Activated T-helper 1 cell treated with anti-CD3 and anti-CD28 coated beads, Interleukin-2, amount 50 U/mL, for 16 hours (primary cell): Measurements from ENCODE around the gene FAM174A.
"Not testable (repeated sequence)": the region's sequence is repeated elsewhere in the genome, so short reads cannot be mapped to it uniquely, and the experiment has no call there.

Source experiments
- DNase-seq, 2 donors: peaks; one replicate each; pipeline ENCODE4 v3.0.0-alpha.2; 2020; ENCODE audit warnings: low read depth in 1 of 2, low spot score in 1 of 2

Gene FAM174A

DNA sequence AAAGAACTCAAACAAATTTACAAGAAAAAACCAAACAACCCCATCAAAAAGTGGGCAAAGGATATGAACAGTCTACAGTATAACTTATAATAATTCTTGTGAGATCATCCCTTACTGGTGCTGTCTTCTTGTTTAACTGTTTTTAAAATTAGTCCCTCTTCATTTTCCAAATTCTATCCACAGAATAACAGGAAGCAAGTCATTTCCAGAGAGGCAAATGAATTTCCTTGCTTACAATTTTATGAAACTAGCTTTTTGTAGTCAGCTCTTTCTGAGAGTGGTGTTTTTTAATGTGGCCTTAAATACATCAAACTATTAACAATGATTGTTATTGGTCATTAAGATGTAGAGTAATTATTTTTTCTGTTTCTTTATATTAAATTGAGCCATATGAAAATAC is 40.6 kb downstream of the FAM174A start:
- DNase-seq: no peak

DNA sequence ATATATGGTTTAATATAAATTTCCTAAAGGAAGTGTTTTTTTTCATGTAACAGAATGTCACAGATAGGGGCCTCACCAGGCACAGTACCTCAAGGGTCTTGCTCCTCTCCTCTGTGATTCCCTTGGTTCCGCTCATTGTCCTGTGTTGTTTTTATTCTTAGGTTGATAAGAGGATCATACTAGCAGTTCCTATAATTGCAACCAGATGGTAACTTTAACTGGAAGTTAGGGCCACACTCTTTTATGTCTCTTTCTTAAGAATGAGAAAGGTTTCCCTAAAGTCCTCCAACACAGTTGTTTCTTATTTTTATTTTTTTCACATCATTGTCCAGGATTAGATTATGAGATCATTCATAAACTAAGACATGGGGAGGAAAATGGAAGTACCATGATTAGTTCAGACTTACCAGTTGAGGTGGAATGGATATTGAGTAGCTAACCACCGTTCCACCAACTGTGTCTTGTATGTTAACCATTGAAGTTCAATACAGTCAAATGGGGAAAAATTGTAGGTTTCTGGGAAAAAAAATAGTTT is 41.1 kb downstream of the FAM174A start:
- no peak for DNase-seq

DNA sequence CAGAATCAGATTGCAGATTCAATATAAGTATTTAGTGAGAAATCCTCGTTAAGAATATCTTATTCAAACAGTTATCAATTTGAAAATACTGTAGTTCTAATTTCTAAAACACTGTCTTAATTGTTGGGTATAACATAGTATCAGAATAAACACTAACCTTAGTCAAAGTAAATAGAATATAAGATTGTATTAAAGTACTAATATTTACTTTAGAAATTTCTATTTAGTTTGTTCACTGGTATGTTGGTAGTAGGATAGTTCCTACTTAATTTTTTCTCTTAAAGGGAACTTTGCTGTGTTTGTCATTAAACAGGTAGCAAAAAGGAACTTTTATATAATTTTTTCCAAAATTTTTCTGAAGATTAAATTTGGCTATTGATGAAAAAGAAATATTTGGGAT is 42.3 kb downstream of the FAM174A start:
- no peak for DNase-seq

DNA sequence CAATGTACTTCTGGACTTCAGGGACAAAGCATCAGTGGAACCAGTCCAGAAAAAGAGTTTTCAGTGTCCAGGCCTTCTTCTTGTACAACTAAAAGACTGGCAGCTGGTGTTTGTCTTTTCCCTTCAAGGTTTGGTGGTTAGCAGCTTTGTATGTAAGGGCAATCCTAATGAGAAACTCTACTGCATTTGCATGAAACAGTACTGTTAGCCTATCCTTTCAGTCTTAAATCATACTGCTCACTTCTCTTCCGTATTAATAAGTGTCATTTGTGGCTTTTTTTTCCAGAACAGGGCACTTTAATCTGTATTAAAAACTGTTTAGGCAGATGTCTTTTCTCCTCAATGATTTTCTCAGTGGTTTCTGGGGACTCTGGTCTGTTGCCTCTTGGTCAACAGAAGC is 48.9 kb downstream of the FAM174A start:
- no peak for DNase-seq

DNA sequence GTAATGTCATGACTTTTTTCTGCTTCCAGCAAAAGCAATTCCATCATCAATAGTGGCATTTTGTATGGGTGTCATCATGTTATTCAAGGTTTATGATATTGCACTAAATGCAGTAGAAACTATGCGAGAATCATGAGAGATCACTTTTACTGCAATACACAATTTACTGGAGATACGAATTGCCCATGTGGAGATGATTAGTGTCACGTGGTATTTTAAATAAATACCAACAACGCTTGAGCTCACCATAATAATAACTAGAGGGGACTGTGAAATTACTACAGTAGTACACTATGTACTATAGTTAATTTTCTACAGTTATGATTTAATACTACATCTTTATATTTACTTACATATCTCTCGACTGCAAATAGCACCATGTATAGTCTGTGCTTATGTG is 49.7 kb downstream of the FAM174A start:
- DNase-seq: no peak

DNA sequence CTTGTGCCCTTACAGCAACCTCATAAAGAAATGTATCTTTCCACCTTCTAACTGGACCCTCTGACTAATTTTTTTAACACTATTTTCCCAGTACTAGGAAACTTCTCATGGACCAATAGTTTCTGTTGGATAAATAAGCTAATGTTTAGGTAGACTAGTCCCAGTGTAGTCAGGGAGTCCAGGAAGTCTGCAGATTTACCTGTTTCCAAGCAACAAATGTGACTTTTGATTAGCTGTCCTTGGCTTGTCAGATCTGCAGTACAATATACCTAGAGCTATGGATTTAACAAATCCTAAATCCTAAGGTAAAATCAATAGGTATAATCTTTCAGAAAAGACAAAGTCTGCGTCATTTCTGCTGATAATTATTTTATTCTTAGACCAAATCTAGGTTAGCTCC is 55.7 kb downstream of the FAM174A start:
- no peak for DNase-seq

DNA sequence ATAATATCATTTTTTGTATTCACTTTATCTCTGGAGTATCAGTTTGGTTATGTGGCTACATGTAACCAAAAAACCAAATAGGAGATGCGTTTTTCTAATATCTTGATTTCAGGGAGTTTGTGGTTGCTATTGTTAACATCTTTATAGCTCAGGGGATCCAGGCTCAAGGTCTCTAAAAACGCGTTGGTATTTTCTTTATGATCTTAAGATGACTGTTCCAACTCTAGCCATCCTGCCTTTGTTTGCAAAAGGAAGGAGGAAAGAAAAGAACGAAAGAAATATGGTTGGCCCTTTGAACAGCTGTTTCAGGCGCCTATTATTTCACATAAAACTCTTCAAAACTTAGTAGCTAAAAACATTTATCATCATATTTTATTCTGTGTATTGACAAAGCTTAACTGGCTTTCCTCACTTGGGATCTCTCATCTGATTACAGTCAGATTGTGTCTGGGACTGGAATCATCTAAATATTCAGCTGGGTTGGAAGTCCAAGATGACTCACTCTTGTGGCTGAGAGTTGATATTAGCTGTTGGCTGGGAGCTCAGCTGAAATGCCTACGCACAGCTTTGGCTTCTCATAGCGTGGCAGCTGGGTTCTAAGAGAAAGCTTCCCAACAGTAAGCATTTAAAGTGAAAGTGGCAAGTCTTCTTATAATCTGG is 60.1 kb downstream of the FAM174A start:
- no peak for DNase-seq

DNA sequence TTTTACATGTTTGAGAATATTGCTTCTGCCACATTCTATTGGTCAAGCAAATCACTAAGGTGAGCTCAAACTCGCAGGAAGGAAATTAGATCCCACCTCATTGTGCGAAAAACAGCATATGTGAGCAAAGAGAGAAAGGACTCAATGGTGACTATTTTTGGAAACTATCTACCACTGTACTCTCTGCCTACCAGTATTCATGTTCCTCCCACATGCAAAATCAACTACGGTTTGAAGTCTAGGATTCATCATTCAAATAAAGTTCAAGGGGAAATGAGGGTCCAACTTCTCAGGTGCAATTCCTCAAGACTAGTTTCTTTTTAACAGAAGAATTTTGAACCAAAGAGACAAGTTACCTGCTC is 60.6 kb downstream of the FAM174A start:
- DNase-seq: no peak

DNA sequence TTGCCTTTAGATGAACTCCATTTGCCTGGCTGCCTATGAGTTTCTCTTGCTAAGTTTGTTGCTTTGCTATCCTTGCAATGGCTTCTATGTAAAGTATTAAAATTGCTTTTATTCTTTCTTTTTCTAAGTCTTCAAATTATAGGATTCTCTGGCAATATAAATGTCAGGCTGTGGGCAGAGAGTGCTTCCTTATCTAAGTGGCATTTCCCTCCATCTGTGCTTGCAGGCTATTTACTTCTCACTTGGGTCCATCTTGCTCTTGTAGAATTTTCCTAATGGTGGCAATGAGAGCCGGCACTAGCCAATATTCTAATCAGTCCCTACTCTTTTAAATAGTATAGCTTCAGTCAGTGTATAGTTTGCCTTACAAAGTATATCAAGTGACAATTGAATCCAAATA is 63.3 kb downstream of the FAM174A start:
- no peak for DNase-seq

DNA sequence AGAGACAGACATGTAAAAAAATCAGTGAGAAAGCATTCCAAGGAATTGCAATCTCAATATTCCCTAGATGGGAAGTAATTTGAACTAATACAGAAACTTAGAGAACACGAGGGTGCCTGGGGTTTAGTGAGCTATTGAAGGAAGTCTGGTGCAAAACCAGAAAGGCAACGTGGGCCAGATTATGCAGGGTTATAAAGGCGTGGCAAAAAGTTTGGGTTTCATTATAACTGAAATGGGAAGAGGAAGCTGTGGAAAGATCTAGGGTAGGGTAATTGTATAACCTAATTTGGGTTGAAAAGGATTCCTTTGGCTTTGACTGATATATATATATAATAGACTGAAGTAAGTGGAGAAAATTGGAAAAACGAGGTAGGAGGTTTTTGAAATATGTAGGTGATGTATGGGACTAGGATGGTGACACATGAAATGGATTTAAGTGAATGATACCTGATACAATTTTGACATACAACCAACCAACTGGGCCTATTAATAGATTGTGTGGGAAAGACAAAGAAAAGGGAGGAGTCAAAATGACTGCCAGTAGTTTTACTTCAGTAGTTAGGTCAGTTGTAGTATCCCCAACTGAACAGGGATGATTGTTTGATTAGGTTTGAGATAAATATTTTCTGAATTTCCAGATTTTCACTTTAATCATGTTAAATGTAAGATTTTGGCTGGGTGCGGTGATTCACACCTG is 65.3 kb downstream of the FAM174A start:
- DNase-seq: no peak

DNA sequence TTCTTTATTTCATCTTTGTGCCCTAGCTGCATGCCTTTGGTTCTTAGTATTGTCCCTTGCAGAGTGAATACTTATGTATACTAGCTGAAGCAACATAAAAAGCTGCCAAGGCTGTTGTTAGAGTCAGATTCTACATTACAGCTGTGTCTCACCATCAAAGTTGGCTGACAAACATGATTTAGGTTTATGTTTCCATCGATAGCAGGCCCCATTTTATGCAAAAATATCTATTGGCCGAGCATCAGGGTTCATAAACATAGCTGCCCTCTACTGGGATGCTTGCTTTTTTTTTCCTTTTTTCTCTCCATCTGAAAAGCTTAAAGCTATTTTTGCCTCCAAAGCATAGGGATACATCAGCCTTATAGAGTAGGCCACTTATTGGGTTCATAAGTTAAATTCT is 68.0 kb downstream of the FAM174A start:
- no peak for DNase-seq

DNA sequence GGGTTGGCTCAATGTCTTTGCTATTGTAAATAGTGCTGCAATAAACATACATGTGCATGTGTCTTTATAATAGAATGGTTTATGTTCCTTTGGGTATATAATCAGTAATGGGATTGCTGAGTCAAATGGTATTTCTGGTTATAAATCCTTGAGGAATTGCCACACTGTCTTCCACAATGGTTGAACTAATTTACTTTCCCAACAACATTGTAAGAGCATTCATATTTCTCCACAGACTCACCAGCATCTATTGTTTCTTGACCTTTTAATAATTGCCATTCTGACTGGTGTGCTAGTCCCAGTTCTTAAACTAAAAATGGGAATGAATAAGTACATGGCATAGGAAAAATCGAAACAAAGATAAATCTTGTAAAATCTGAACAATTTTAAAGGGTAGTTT is 68.8 kb downstream of the FAM174A start:
- DNase-seq: not testable (repeated sequence)

DNA sequence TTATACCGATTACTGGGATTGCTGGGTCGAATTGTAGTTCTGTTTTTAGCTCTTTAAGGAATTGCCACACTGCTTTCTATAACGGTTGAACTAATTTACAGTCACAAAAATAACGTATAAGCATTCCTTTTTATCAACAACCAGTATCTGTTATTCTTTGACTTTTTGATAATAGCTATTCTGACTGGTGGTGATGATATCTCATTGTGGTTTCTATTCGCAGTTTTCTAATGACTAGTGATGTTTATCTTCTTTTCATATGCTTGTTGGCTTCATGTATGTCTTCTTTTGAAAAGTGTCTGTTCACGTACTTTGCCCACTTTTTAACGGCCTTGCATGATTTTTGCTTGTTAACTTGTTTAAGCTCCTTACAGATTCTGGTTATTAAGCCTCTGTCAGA is 74.4 kb downstream of the FAM174A start:
- no peak for DNase-seq

DNA sequence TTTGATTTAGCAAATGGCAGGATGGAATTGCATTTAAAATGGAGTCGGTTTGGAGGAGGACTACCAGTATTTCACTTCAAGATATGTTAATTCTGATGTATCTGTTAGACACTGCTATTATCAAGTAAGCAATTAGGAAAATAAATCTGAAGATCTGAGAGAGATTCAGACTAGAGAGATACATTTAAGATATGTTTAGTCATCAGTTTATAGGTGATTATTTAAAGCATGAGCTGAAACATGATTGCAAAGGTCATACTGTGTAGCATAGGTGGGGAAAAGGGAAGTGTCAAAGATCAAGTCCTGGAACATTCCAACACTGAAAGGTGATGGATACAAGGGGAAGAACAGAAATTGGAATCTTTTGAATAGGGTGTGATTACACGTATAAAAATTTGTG is 79.1 kb downstream of the FAM174A start:
- no peak for DNase-seq

DNA sequence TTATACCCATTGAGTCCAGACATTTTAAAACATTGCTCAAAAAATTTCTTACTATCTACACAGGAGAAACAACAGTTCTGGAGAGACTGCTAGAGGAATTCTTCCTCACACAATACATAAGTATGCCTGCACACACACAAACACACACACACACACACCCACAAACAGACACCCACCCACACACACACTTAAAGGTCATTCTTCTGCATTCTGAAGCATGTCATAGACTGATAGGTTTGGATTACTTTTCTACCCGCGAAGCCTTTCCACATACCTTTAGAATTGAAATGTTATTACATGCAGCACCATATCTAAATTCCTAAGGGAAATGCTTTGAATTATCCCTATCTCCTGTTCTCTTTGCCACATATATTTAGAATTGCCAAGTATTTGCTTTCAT is 80.2 kb downstream of the FAM174A start:
- no peak for DNase-seq

DNA sequence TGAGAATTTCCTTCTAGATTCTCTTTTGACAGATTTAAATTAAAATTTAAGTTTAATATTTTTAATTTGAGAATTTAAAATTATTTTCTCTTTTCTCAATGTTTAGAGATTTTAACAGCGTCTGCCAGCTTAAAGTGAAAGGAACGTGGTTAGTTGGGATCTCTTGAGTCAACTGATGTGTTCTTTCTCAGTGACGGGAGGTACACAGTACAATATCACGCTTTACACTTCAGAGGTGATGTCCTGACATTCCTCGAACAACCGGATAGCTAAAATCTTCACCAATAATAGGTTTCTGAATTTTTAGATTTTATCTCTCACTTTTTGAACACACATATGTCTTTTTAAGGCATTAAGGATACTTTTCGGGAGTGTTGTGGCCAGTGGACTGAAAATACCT is 81.1 kb downstream of the FAM174A start:
- no peak for DNase-seq

DNA sequence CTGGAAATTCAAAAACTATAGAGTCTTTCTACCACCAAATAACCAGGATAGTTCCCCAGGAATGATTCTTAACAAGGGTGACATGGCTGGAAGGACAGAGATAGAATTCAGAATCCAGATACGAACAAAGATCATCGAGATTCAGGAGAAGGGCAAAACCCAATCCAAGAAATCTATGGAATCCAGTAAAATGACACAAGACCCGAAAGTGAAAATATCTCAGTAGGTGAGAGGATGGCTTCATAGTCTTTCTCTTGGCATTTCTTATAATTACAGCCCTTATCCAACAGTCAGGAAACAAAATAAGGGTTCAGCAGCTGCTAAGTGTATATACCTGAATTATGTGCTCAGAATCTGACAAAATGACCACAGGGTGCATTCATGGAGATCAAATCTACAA is 81.8 kb downstream of the FAM174A start:
- DNase-seq: no peak

DNA sequence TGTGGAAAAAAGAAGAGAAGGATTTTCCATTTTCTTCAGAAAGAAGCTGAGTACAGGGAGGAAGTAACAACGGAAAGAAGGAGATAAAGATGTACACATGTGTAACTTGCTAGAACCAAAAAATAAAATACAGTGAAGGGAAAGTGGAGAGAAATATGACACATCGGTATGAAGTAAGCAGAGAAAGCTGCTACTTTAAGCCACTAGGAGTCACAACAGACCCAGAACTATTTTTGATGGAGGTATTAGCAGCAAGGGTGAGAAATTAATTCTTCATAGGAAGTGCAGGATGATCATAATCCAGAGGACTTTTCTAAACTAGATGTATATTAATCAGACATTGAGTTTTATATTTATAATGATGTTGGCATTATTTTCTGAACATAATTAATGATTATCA is 88.5 kb downstream of the FAM174A start:
- no peak for DNase-seq

DNA sequence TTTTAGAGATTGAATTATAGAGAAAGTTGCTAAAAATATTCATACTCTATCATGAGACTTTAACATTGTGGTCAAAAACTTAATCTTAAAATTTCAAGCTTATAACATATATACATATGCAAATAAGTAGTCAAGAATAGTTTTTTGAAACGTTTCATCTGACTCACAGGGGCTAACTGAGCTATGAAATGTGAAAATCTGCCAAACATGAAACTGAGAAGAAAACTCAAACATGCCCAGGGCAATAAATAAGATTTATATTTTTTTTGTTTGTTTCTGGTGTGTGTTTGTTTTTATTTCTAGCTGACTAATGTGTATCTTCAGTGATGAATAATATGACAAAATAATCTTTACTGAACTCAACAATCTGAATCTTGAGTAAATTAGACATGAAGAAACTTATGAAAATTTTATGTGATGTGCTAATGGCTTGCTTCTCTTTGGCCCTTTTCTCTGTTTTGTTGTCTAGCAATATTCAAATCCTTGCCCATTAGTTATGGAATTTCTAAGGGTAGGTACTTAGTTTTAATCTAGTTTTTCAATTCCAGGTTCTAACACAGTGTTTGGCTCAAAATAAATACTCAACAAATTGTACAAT is 99.9 kb downstream of the FAM174A start:
- DNase-seq: no peak
